Amniotic epithelial cell (primary cell): ENCODE results near the gene CPA3.

Source experiments
- DNase-seq: peaks from one replicate; pipeline ENCODE4 v3.0.0-alpha.2; 2010; ENCODE audit warnings: low read depth

Gene CPA3

GRCh38 chr3:148916132-148916531, 51.0 kb downstream of the CPA3 start:
- DNase-seq, result no peak

GRCh38 chr3:148922467-148922866, 57.4 kb downstream of the CPA3 start:
- no peak for DNase-seq

- no peak for DNase-seq
These were observed 58.5 kb downstream of the CPA3 start for GRCh38 chr3:148923592-148923991.

GRCh38 chr3:148924562-148924961, 59.5 kb downstream of the CPA3 start:
- DNase-seq, result no peak

- DNase-seq, result no peak
These were observed 60.7 kb downstream of the CPA3 start for GRCh38 chr3:148925845-148926244.

GRCh38 chr3:148930752-148931151, 65.7 kb downstream of the CPA3 start:
- DNase-seq, result peak; percentile 57

- DNase-seq, result no peak
These were observed 66.5 kb downstream of the CPA3 start for GRCh38 chr3:148931574-148931973.

- no peak for DNase-seq
These were observed 67.9 kb downstream of the CPA3 start for GRCh38 chr3:148932972-148933371.

GRCh38 chr3:148937467-148938255, 72.6 kb downstream of the CPA3 start:
- DNase-seq, result peak; percentile 44

GRCh38 chr3:148938306-148938705, 73.2 kb downstream of the CPA3 start:
- no peak for DNase-seq

- DNase-seq, result no peak
These were observed 73.8 kb downstream of the CPA3 start for GRCh38 chr3:148938936-148939335.

- peak; percentile 44 for DNase-seq
These were observed 75.9 kb downstream of the CPA3 start for GRCh38 chr3:148940983-148941382.

GRCh38 chr3:148943506-148944205, 78.6 kb downstream of the CPA3 start:
- peak; percentile 80 for DNase-seq

- no peak for DNase-seq
These were observed 80.0 kb downstream of the CPA3 start for GRCh38 chr3:148945116-148945515.
